Measurements from ENCODE around the gene MED15.

Gene MED15

GRCh38 chr22:20545681-20546521, 38.5 kb downstream of the MED15 start:
- Histone ChIP-seq H3K36me3 (ENCODE audit: insufficient read depth, low read length) (peaks cover 51% of the 10 kb centered on the region; the same call in 1 of the 2 replicates), H3K9ac (ENCODE audit: low read depth, low read length, poor library complexity, severe bottlenecking) (no peak overlapping the region), H3K9me3 (ENCODE audit: insufficient read depth, low read depth, low read length) (no peaks in the 10 kb centered on the region), H3K27me3 (ENCODE audit: insufficient read depth, low read length, poor library complexity, severe bottlenecking) (no peaks in the 10 kb centered on the region), H3K9me2 (replicated peaks; ENCODE audit: low read depth, low read length) (no peaks in the 10 kb centered on the region), H3F3A (ENCODE audit: low read depth) (no peaks in the 10 kb centered on the region), H3K4me1 (ENCODE audit: insufficient read depth, low read length, poor library complexity, severe bottlenecking) (peaks cover 17% of the 10 kb centered on the region), H3K79me2 (ENCODE audit: insufficient read depth, low read length) (peaks cover 72% of the 10 kb centered on the region), H3K4me2 (ENCODE audit: low read depth, low read length, poor library complexity, severe bottlenecking) (no peak overlapping the region), H3K4me3 (ENCODE audit: low read length, poor library complexity, severe bottlenecking) (no peak overlapping the region), H2AFZ (ENCODE audit: low read length) (no peak overlapping the region), H4K20me1 (ENCODE audit: insufficient read depth, low read length, poor library complexity, severe bottlenecking) (peaks cover 52% of the 10 kb centered on the region)
- TF ChIP-seq EZH2phosphoT487 (IDR thresholded peaks at IDR 0.05; ENCODE audit: borderline replicate concordance) (no peak), CTCF (conservative IDR thresholded peaks at IDR 0.05; ENCODE audit: low read length) (no peak)

GRCh38 chr22:20546541-20546950, 39.1 kb downstream of the MED15 start:
- Histone ChIP-seq H3K9me3 (ENCODE audit: insufficient read depth, low read depth, low read length) (no peaks in the 10 kb centered on the region), H3K4me1 (ENCODE audit: insufficient read depth, low read length, poor library complexity, severe bottlenecking) (peaks cover 17% of the 10 kb centered on the region), H3K27me3 (ENCODE audit: insufficient read depth, low read length, poor library complexity, severe bottlenecking) (no peaks in the 10 kb centered on the region), H3K9me2 (replicated peaks; ENCODE audit: low read depth, low read length) (no peaks in the 10 kb centered on the region), H3F3A (ENCODE audit: low read depth) (no peaks in the 10 kb centered on the region), H3K9ac (ENCODE audit: low read depth, low read length, poor library complexity, severe bottlenecking) (no peak overlapping the region), H4K20me1 (ENCODE audit: insufficient read depth, low read length, poor library complexity, severe bottlenecking) (peaks cover 57% of the 10 kb centered on the region), H2AFZ (ENCODE audit: low read length) (no peak overlapping the region), H3K4me2 (ENCODE audit: low read depth, low read length, poor library complexity, severe bottlenecking) (no peak overlapping the region), H3K79me2 (ENCODE audit: insufficient read depth, low read length) (peaks cover 79% of the 10 kb centered on the region), H3K36me3 (ENCODE audit: insufficient read depth, low read length) (peaks cover 53% of the 10 kb centered on the region; the same call in 1 of the 2 replicates), H3K4me3 (ENCODE audit: low read length, poor library complexity, severe bottlenecking) (no peak overlapping the region)
- TF ChIP-seq CTCF (conservative IDR thresholded peaks at IDR 0.05; ENCODE audit: low read length) (no peak), EZH2phosphoT487 (IDR thresholded peaks at IDR 0.05; ENCODE audit: borderline replicate concordance) (no peak)

- Histone ChIP-seq H3K9me2 (replicated peaks; ENCODE audit: low read depth, low read length) (no peaks in the 10 kb centered on the region), H3K27me3 (ENCODE audit: insufficient read depth, low read length, poor library complexity, severe bottlenecking) (no peaks in the 10 kb centered on the region), H3K79me2 (ENCODE audit: insufficient read depth, low read length) (peaks cover 83% of the 10 kb centered on the region), H3K9me3 (ENCODE audit: insufficient read depth, low read depth, low read length) (no peaks in the 10 kb centered on the region), H3K36me3 (ENCODE audit: insufficient read depth, low read length) (peaks cover 53% of the 10 kb centered on the region; the same call in 1 of the 2 replicates), H3K4me3 (ENCODE audit: low read length, poor library complexity, severe bottlenecking) (no peak overlapping the region), H3F3A (ENCODE audit: low read depth) (no peaks in the 10 kb centered on the region), H3K4me2 (ENCODE audit: low read depth, low read length, poor library complexity, severe bottlenecking) (no peak overlapping the region), H3K4me1 (ENCODE audit: insufficient read depth, low read length, poor library complexity, severe bottlenecking) (peaks cover 17% of the 10 kb centered on the region), H4K20me1 (ENCODE audit: insufficient read depth, low read length, poor library complexity, severe bottlenecking) (peaks cover 57% of the 10 kb centered on the region), H2AFZ (ENCODE audit: low read length) (no peak overlapping the region), H3K9ac (ENCODE audit: low read depth, low read length, poor library complexity, severe bottlenecking) (no peak overlapping the region)
- TF ChIP-seq CTCF (conservative IDR thresholded peaks at IDR 0.05; ENCODE audit: low read length) (no peak), EZH2phosphoT487 (IDR thresholded peaks at IDR 0.05; ENCODE audit: borderline replicate concordance) (no peak)
These were observed 39.6 kb downstream of the MED15 start for GRCh38 chr22:20547029-20547428.
